A549 (cell line): ENCODE data around the gene SLX1A. TPM values are rescaled to one million over a fixed set of nuclear protein-coding genes. Genes with fewer than 3 reads are reported as not detected.
A peak's percentile ranks its signal among the peaks of the same experiment; 100 is the strongest.
"Not testable (repeated sequence)": the region's sequence is repeated elsewhere in the genome, so short reads cannot be mapped to it uniquely, and the experiment has no call there.

Source experiments
- ATAC-seq, 2 experiments: fragments of 200-7000 bp in 1 of 2; fragments of >200 bp in 1 of 2; cut with Nextera tagmentation in 1 of 2; cut with Tn5 transposase in 1 of 2; 3 replicates each; pipeline versions ENCODE4 v1.8.0 to v1.9.1; 2018 to 2020; ENCODE audit warnings: mild to moderate bottlenecking in 1 of 2, moderate library complexity in 1 of 2
- CTCF ChIA-PET: fragments of 300-600 bp; sonication (Branson Sonifier 250); formaldehyde crosslinking; extraction: SDS; loops from one replicate; lab custom pipeline; 2021; ENCODE audit warnings: antibody characterized with exemption, inconsistent platforms; lab: Yijun Ruan, JAX
- POLR2A ChIA-PET: fragments of 350-600 bp; formaldehyde crosslinking; extraction: SDS; loops from one replicate; lab custom pipeline; 2021; ENCODE audit warnings: antibody characterized with exemption, inconsistent platforms; lab: Yijun Ruan, JAX
- DNase-seq, 2 experiments: peaks; one replicate each; pipeline versions ENCODE4 v3.0.0 to v3.0.0-alpha.2; 2011 to 2016; ENCODE audit warnings: low read depth in 1 of 2, low spot score in 1 of 2
- FAIRE-seq: peaks from 2 replicates; lab custom pipeline; 2011; peaks lifted over from hg19 to GRCh38; lab: Jason Lieb, UNC
- H3K27ac ChIP-seq, 2 experiments: fragments of >200 bp; sonication (Bioruptor Twin); formaldehyde crosslinking; 3 replicates each; pipeline ENCODE4 v1.5.1; 2016 to 2017
- H3K4me1 ChIP-seq: fragments of >200 bp; sonication (Bioruptor Twin); formaldehyde crosslinking; 3 replicates; pipeline ENCODE4 v1.6.1; 2016
- H3K4me2 ChIP-seq: fragments of >200 bp; sonication (Bioruptor Twin); formaldehyde crosslinking; 3 replicates; pipeline ENCODE4 v1.6.1; 2016
- H3K4me3 ChIP-seq: fragments of >200 bp; sonication (Bioruptor Twin); formaldehyde crosslinking; 3 replicates; pipeline ENCODE4 v1.5.1; 2016
- H3K9me3 ChIP-seq: fragments of >200 bp; sonication (Bioruptor Twin); formaldehyde crosslinking; 3 replicates; pipeline ENCODE4 v1.6.1; 2016
- FOSL2 ChIP-seq, 2 experiments: fragments of 450-650 bp in 1 of 2; fragments of >200 bp in 1 of 2; sonication (Bioruptor Twin) in 1 of 2; formaldehyde crosslinking; IDR thresholded peaks; 2 replicates each; pipeline versions ENCODE4 v1.5.0 to v1.6.1; 2016 to 2020; ENCODE audit warnings: mild to moderate bottlenecking in 1 of 2, moderate library complexity in 1 of 2
- WGBS: methylation state at CpG from one replicate; pipeline ENCODE4 v1.1.6; 2017; ENCODE audit errors: missing lambda C conversion rate; 5-methylcytosine and 5-hydroxymethylcytosine counted together
- polyA plus RNA-seq, 4 experiments: library from polyadenylated mRNA; depleted of rRNA in 3 of 4; stranded (reverse); fragments of >200 nt; fragmentation: RNase III in 1 of 4; extraction: RNeasy Plus Mini Kit Qiagen cat#74134 plus additional on column Dnase treatment in 1 of 4; gene quantifications; 2 replicates in 3 of 4; 3 replicates in 1 of 4; pipeline ENCODE4 v1.2.3, GENCODE V29; 2011 to 2017

Gene SLX1A
- polyA plus RNA-seq, 2 of the 4 experiments (the other 2 are of a cell fraction): 3.5 to 28.4 TPM

DNA sequence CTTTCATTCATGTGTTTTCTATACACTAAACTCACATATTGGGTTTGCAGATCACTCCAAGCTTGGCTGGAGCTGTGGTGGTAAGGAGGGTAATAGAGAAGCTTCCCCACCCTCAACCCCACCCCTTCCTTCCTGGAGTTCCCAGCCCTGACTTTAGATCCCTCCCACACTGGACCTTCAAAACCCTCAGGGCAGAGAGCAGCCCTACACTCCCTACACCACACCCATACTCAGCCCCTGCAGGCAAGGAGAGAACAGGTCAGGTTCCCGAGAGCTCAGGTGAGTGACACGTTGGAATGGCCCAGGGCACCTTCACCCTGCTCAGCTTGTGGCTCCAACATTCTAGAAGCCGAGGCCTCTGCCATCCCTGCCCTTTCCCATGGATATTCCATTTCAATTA, 5.4 kb downstream of the SLX1A start, which contains the start of gene SULT1A3:
TSS of gene SULT1A3 (plus strand) at position 207 of the 400 bp plus-strand sequence. CDS start 1,474 bp downstream, outside the sequence.
- peak; percentile 13 to 21 for ATAC-seq
- POLR2A ChIA-PET, CTCF ChIA-PET, DNase-seq, H3K4me1 ChIP-seq, H3K4me2 ChIP-seq, FAIRE-seq, H3K27ac ChIP-seq, H3K4me3 ChIP-seq, H3K9me3 ChIP-seq: not testable (repeated sequence)
- no CpG with 5 or more reads among the region's 3 CpGs for WGBS

DNA sequence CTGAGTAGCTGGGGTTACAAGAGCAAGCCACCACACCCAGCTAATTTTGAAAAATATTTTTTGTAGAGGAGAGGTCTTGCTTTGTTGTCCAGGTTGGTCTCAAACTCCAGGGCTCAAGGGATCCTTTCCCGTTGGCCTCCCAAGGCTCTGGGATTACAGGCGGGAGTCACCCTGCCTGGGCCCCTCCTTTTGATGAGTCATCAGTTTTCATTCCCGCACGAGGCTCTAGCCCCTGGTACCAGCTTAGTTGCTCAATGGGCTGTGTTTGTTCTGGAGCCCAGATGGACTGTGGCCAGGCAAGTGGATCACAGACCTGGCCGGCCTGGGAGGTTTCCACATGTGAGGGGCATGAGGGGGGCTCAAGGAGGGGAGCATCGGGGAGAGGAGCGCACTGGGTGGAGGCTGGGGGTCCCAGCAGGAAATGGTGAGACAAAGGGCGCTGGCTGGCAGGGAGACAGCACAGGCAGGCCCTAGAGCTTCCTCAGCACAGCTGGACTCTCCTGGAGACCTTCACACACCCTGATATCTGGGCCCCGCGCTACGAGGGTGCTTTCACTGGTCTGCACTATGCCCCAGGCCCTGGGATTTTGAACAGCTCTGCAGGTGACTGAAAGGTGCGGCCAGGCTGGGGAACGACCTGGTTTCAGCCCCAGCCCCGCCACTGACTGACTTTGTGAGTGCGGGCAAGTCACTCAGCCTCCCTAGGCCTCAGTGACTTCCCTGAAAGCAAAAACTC, 6.1 kb downstream of the SLX1A start:
- ATAC-seq: peak; percentile 73 to 76
- CTCF ChIA-PET, FAIRE-seq, DNase-seq, H3K27ac ChIP-seq, H3K4me2 ChIP-seq, H3K4me1 ChIP-seq, H3K9me3 ChIP-seq, POLR2A ChIA-PET, H3K4me3 ChIP-seq: not testable (repeated sequence)
- no CpG with 5 or more reads among the region's 15 CpGs for WGBS

DNA sequence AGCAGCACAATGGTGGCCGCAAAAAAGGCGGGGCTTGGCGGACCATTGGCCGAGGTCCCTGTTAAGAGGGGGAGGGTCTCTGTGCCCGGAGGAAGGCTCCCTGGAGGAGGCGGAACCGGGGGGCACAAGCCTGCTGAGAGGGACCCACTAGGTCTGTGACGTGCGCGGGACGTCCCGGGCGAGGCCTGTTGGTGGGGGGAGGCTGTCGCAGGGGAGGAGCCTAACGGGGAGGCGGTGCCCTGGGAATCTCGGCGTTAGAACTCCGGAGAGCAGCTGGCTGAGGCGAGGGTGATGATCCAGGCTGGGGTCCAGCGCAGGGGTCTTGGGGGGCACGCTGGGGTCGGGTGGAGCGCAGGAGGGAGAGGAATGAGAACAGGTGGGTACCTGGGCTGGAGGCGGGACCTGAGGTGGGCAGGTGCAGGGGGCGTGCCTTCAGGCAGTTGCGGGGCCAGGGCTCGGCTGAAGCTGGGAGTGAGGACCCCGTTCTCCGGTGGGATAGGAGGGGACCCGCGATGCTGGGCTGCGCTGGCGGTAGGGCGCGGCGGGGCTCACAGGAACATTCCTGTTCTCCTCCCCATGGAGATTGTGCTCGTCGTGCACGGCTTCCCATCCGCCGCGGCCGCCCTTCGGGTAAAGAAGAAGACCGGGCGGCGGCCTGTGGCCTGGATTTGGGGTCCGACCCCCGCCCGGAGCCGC, 12.0 kb downstream of the SLX1A start:
- H3K4me1 ChIP-seq, H3K9me3 ChIP-seq, DNase-seq, POLR2A ChIA-PET, FAIRE-seq, CTCF ChIA-PET: not testable (repeated sequence)
- peak; percentile 60 to 71 for ATAC-seq
- peak overlapping the region; percentile 60 to 81; a peak in 4 of 6 replicates for H3K27ac ChIP-seq
- under 1% methylated on average over 18 of the region's 52 CpGs for WGBS
- H3K4me2 ChIP-seq: peak overlapping the region; percentile 81
- peak overlapping the region; percentile 56 for H3K4me3 ChIP-seq

GRCh38 chr16:30206252-30206651, 12.6 kb downstream of the SLX1A start:
- CTCF ChIA-PET, DNase-seq, FAIRE-seq, H3K4me1 ChIP-seq, H3K9me3 ChIP-seq, POLR2A ChIA-PET: not testable (repeated sequence)
- no CpG with 5 or more reads among the region's 33 CpGs for WGBS
- H3K4me3 ChIP-seq: peak overlapping the region; percentile 56
- peak overlapping the region; percentile 81 for H3K4me2 ChIP-seq
- ATAC-seq: peak; percentile 54 to 65
- H3K27ac ChIP-seq: peak overlapping the region; percentile 60 to 81; a peak in 4 of 6 replicates

DNA sequence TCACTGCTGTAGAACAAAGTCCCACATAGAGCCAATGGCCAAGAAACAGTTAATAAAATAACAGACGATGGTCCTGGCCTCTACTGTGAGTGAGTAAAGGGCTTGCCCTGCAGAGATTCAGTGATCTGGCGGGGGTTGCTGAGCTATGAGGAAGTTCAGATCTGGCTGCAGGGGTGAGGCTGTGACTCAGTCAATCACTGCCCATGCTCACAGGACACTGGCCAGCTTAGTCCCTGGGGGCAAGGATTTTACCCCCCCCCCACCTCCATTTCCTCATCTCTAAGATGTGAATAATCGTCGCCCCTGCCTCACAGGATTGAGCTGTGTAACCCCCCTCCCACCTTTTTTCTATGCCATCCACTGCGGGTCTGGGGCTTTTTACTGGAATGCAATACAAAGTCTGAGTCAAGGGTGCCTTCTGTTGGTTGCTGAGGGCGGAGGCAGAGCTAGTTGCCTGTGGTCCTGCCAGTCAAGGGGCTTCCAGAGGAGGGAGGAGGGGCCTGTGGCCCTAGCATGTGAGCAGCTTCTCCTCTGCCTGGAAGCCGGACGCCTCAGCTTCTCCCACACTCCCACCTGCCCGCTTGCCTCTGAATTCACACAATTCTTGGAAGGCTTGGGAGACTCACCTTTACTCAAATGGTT, 13.5 kb downstream of the SLX1A start:
- TF ChIP-seq FOSL2 (IDR thresholded peaks at IDR 0.05): not testable (repeated sequence)
- peak; percentile 73 for TF ChIP-seq FOSL2 (CRISPR knock-in tag; IDR thresholded peaks at IDR 0.05)
- TF ChIP-seq, all 56 proteins: peak for 1; not testable (repeated sequence) for 55
- POLR2A ChIA-PET, H3K27ac ChIP-seq, DNase-seq, H3K9me3 ChIP-seq, CTCF ChIA-PET, H3K4me1 ChIP-seq, H3K4me2 ChIP-seq, FAIRE-seq, H3K4me3 ChIP-seq: not testable (repeated sequence)
- WGBS: no CpG with 5 or more reads among the region's 9 CpGs
- peak; percentile 69 to 87 for ATAC-seq

DNA sequence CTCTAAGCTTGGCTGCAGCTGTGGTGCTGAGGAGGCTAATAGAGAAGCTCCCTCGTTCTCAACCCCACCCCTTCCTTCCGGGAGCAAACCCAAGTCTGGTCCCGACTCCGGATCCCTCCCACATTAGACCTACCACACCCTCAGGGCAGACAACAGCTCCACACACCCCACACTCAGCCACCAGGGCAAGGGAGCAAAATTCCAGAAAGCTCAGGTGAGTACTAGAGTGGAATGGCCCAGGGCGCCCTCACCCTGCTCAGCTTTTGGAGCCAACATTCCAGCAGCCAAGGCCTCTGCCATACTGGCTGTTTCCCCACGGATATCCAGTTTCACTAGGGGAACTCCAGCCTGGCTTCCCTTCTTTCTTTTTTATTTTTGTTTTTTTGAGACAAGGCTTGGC, 15.4 kb downstream of the SLX1A start:
- FAIRE-seq, CTCF ChIA-PET, H3K27ac ChIP-seq, H3K4me1 ChIP-seq, ATAC-seq, H3K4me3 ChIP-seq, POLR2A ChIA-PET, H3K4me2 ChIP-seq, DNase-seq, H3K9me3 ChIP-seq: not testable (repeated sequence)
- WGBS: no CpG with 5 or more reads among the region's 6 CpGs

- POLR2A ChIA-PET, H3K4me1 ChIP-seq, FAIRE-seq, H3K9me3 ChIP-seq, H3K4me3 ChIP-seq, H3K4me2 ChIP-seq, CTCF ChIA-PET, DNase-seq, ATAC-seq, H3K27ac ChIP-seq: not testable (repeated sequence)
- WGBS: no CpG with 5 or more reads among the region's 4 CpGs
Observed at GRCh38 chr16:30211414-30211813, 17.7 kb downstream of the SLX1A start.

DNA sequence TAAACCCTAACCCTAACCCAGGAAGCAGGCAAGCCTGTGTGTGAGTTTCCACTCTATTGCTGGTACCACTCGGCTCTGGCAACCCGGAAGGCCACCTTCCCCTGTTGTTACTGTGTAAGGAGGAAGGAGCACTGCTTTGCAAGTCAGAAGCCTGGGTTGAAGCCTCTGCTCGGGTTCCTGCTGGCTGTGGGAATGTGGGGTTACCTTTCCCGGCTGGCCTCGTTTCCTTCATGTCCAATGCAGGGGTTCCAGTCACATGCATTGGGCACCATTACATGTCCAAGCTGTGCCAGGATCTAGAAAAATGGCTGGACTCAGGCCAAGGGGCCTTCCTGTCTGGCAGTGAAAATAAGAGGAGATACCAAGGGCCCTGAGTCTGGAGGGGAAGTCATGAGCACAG, 23.4 kb downstream of the SLX1A start:
- H3K4me1 ChIP-seq, H3K9me3 ChIP-seq, CTCF ChIA-PET, POLR2A ChIA-PET, H3K4me3 ChIP-seq, DNase-seq, ATAC-seq, H3K27ac ChIP-seq, FAIRE-seq, H3K4me2 ChIP-seq: not testable (repeated sequence)
- WGBS: 82% methylated on average over 4 of the region's 5 CpGs
